Measurements from ENCODE around the gene EXOC3L4.

- TF ChIP-seq CTCF (IDR thresholded peaks at IDR 0.05) (no peak), POLR2A (IDR thresholded peaks at IDR 0.05) (no peak)
Observed at GRCh38 chr14:103135333-103136260, 41.1 kb downstream of the EXOC3L4 start.

All from body of pancreas (tissue), 4 donors.